ENCODE data around the gene NBPF3. TPM values are rescaled to one million over a fixed set of nuclear protein-coding genes. Genes with fewer than 3 reads are reported as not detected.

NBPF3 gene
- total RNA-seq, 1 donor from 2014 or later: 15.0 TPM

- TF ChIP-seq CTCF (IDR thresholded peaks at IDR 0.05): peak; percentile 85
- Mint-ChIP-seq H3K9me3 (ENCODE audit: low read depth) (no peaks in the 10 kb centered on the region), H3K27ac (ENCODE audit: unreplicated experiment) (no peak overlapping the region), H3K36me3 (ENCODE audit: low read depth) (peaks cover 2% of the 10 kb centered on the region), H3K27me3 (ENCODE audit: low read depth) (peaks cover 2% of the 10 kb centered on the region), H3K4me3 (ENCODE audit: unreplicated experiment) (peak overlapping the region; percentile 61), H3K4me1 (ENCODE audit: low read depth) (peaks cover 7% of the 10 kb centered on the region)
- no peak for DNase-seq (ENCODE audit: low spot score)
Measured at GRCh38 chr1:21490774-21491487, 51.0 kb downstream of the NBPF3 start.

- no peak for DNase-seq (ENCODE audit: low spot score)
- H3K4me1 Mint-ChIP-seq (ENCODE audit: low read depth): peaks cover 7% of the 10 kb centered on the region
- no peak overlapping the region for H3K27ac Mint-ChIP-seq (ENCODE audit: unreplicated experiment)
- no peak overlapping the region for H3K4me3 Mint-ChIP-seq (ENCODE audit: unreplicated experiment)
- H3K9me3 Mint-ChIP-seq (ENCODE audit: low read depth): no peaks in the 10 kb centered on the region
- peaks cover 2% of the 10 kb centered on the region for H3K27me3 Mint-ChIP-seq (ENCODE audit: low read depth)
- TF ChIP-seq CTCF (IDR thresholded peaks at IDR 0.05): no peak
- peaks cover 2% of the 10 kb centered on the region for H3K36me3 Mint-ChIP-seq (ENCODE audit: low read depth)
Measured at GRCh38 chr1:21491488-21492355, 51.8 kb downstream of the NBPF3 start.

- DNase-seq (ENCODE audit: low spot score): no peak
- Mint-ChIP-seq H3K27me3 (ENCODE audit: low read depth) (peaks cover 2% of the 10 kb centered on the region), H3K4me3 (ENCODE audit: unreplicated experiment) (no peak overlapping the region), H3K4me1 (ENCODE audit: low read depth) (peaks cover 7% of the 10 kb centered on the region), H3K9me3 (ENCODE audit: low read depth) (no peaks in the 10 kb centered on the region), H3K27ac (ENCODE audit: unreplicated experiment) (no peak overlapping the region), H3K36me3 (ENCODE audit: low read depth) (peaks cover under 1% of the 10 kb centered on the region)
- no peak for TF ChIP-seq CTCF (IDR thresholded peaks at IDR 0.05)
Measured at GRCh38 chr1:21492356-21492625, 52.4 kb downstream of the NBPF3 start.

GRCh38 chr1:21494196-21494595, 54.3 kb downstream of the NBPF3 start:
- no peak for TF ChIP-seq CTCF (IDR thresholded peaks at IDR 0.05)
- Mint-ChIP-seq H3K4me3 (ENCODE audit: unreplicated experiment) (no peak overlapping the region), H3K9me3 (ENCODE audit: low read depth) (no peaks in the 10 kb centered on the region), H3K27me3 (ENCODE audit: low read depth) (peaks cover 2% of the 10 kb centered on the region), H3K36me3 (ENCODE audit: low read depth) (no peaks in the 10 kb centered on the region), H3K4me1 (ENCODE audit: low read depth) (peaks cover 7% of the 10 kb centered on the region), H3K27ac (ENCODE audit: unreplicated experiment) (no peak overlapping the region)
- no peak for DNase-seq (ENCODE audit: low spot score)

GRCh38 chr1:21495225-21495820, 55.4 kb downstream of the NBPF3 start:
- no peak overlapping the region for H3K4me3 Mint-ChIP-seq (ENCODE audit: unreplicated experiment)
- no peak overlapping the region for H3K27ac Mint-ChIP-seq (ENCODE audit: unreplicated experiment)
- H3K9me3 Mint-ChIP-seq (ENCODE audit: low read depth): no peaks in the 10 kb centered on the region
- DNase-seq (ENCODE audit: low spot score): no peak
- H3K27me3 Mint-ChIP-seq (ENCODE audit: low read depth): peaks cover 2% of the 10 kb centered on the region
- no peaks in the 10 kb centered on the region for H3K36me3 Mint-ChIP-seq (ENCODE audit: low read depth)
- H3K4me1 Mint-ChIP-seq (ENCODE audit: low read depth): peaks cover 7% of the 10 kb centered on the region
- no peak for TF ChIP-seq CTCF (IDR thresholded peaks at IDR 0.05)
